ENCODE measurements around the gene THSD7B. TPM values are rescaled to one million over a fixed set of nuclear protein-coding genes. Genes with fewer than 3 reads are reported as not detected.

Gene THSD7B
- total and polyA plus RNA-seq, 2 of the 13 experiments (the other 11 are each of a cell fraction or from before 2014, with no cell fraction given) = 0.02 TPM; not detected in 1

- no peaks in the 10 kb centered on the region for H3K27me3 ChIP-seq (ENCODE audit: control insufficient read depth in 1 of 2, insufficient read depth in 2 of 2, low read length in 2 of 2)
- in situ Hi-C loops (cut with HindIII; ENCODE audit: extremely low pct_ligation_motif_present, low pct_unique_long_range_greater_than_20kb) = no loop called here
- FAIRE-seq (no peak), ATAC-seq (no peak), DNase-seq (ENCODE audit: low spot score) (no peak)
- H2AFZ ChIP-seq (ENCODE audit: low read length) = no peak overlapping the region
- H3K4me2 ChIP-seq (ENCODE audit: low read depth, low read length) = no peak overlapping the region
- no peaks in the 10 kb centered on the region for H3K4me1 ChIP-seq (ENCODE audit: insufficient read depth, low read length)
- ChIA-PET CTCF (ENCODE audit: low intra/inter-chr PET ratio, low total read pairs) (no interaction called here), POLR2A (no interaction called here)
- no peaks in the 10 kb centered on the region for H3K79me2 ChIP-seq (ENCODE audit: insufficient read depth, low read length)
- H3K36me3 ChIP-seq (replicated peaks in 1 of 2; ENCODE audit: control insufficient read depth in 1 of 2, insufficient read depth in 2 of 2, low read length in 2 of 2) = no peaks in the 10 kb centered on the region
- no peak overlapping the region for H3K27ac ChIP-seq (ENCODE audit: extremely low read length, insufficient read depth, low read length)
- no peaks in the 10 kb centered on the region for H4K20me1 ChIP-seq (ENCODE audit: insufficient read depth, low read length)
- no peak overlapping the region for H3K9ac ChIP-seq (ENCODE audit: insufficient read depth, low read depth, low read length)
- no TSS peak for BruUV-seq (replicated peaks)
- intact Hi-C loops (cut with micrococcal nuclease; ENCODE audit: unreplicated experiment) = no loop called here
- H3K9me3 ChIP-seq (ENCODE audit: low read length) = peaks cover 13% of the 10 kb centered on the region
- no peak overlapping the region for H3K4me3 ChIP-seq (replicated peaks in 1 of 3; ENCODE audit: insufficient read depth in 1 of 3, low read depth in 2 of 3, low read length in 3 of 3)
- WGBS (ENCODE audit: low lambda C conversion rate) = 4% methylated on average over 4 of the region's 4 CpGs
- no peak for TF ChIP-seq BCL6 (CRISPR knock-in tag; IDR thresholded peaks at IDR 0.05)
Observed at GRCh38 chr2:137333386-137334165, 568.2 kb downstream of the THSD7B start.

- Histone ChIP-seq H2AFZ (ENCODE audit: low read length) (no peak overlapping the region), H3K79me2 (ENCODE audit: insufficient read depth, low read length) (no peaks in the 10 kb centered on the region), H3K4me1 (ENCODE audit: insufficient read depth, low read length) (no peaks in the 10 kb centered on the region), H3K4me3 (replicated peaks in 1 of 3; ENCODE audit: insufficient read depth in 1 of 3, low read depth in 2 of 3, low read length in 3 of 3) (no peak overlapping the region), H3K36me3 (replicated peaks in 1 of 2; ENCODE audit: control insufficient read depth in 1 of 2, insufficient read depth in 2 of 2, low read length in 2 of 2) (no peaks in the 10 kb centered on the region), H3K27ac (ENCODE audit: extremely low read length, insufficient read depth, low read length) (no peak overlapping the region), H3K9me3 (ENCODE audit: low read length) (no peaks in the 10 kb centered on the region), H3K9ac (ENCODE audit: insufficient read depth, low read depth, low read length) (no peak overlapping the region), H3K27me3 (ENCODE audit: control insufficient read depth in 1 of 2, insufficient read depth in 2 of 2, low read length in 2 of 2) (no peaks in the 10 kb centered on the region), H3K4me2 (ENCODE audit: low read depth, low read length) (no peak overlapping the region), H4K20me1 (ENCODE audit: insufficient read depth, low read length) (no peaks in the 10 kb centered on the region)
- DNase-seq (ENCODE audit: low spot score) (no peak), ATAC-seq (no peak), FAIRE-seq (no peak)
- CTCF ChIA-PET (ENCODE audit: low intra/inter-chr PET ratio, low total read pairs) = no interaction called here
- no TSS peak for BruUV-seq (replicated peaks)
- in situ Hi-C loops (cut with HindIII; ENCODE audit: extremely low pct_ligation_motif_present, low pct_unique_long_range_greater_than_20kb) (no loop called here), intact Hi-C loops (cut with micrococcal nuclease; ENCODE audit: unreplicated experiment) (no loop called here)
- POLR2A ChIA-PET = no interaction called here
- WGBS (ENCODE audit: low lambda C conversion rate) = 2% methylated on average over 2 of the region's 2 CpGs
- TF ChIP-seq TFDP1 (CRISPR knock-in tag; IDR thresholded peaks at IDR 0.05; ENCODE audit: borderline replicate concordance) (no peak), MAFF (IDR thresholded peaks at IDR 0.05; ENCODE audit: low read depth, low read length) (peak; percentile 92), MTERF4 (CRISPR knock-in tag; IDR thresholded peaks at IDR 0.05) (no peak), ZNF230 (CRISPR knock-in tag; IDR thresholded peaks at IDR 0.05) (no peak), DZIP1 (CRISPR knock-in tag; IDR thresholded peaks at IDR 0.05) (no peak), MAFK (conservative IDR thresholded peaks at IDR 0.05 in 1 of 2, IDR thresholded peaks at IDR 0.05 in 1 of 2; ENCODE audit: low read length in 2 of 2) (peak; percentile 89 to 95), ZNF530 (CRISPR knock-in tag; IDR thresholded peaks at IDR 0.05; ENCODE audit: low read depth) (no peak), ZNF253 (CRISPR knock-in tag; IDR thresholded peaks at IDR 0.05; ENCODE audit: borderline replicate concordance) (no peak)
Observed at GRCh38 chr2:137336067-137336466, 570.7 kb downstream of the THSD7B start.

Data from HepG2 (cell line).